ENCODE data around the gene TMPRSS4. TPM values are rescaled to one million over a fixed set of nuclear protein-coding genes. Genes with fewer than 3 reads are reported as not detected.

TMPRSS4 gene
- total RNA-seq, 1 experiment from 2014 or later, result not detected

GRCh38 chr11:118050208-118050891 lies 26.5 kb upstream of the TMPRSS4 start:
- intact Hi-C loops (cut with micrococcal nuclease), result no loop called here
- POLR2A ChIA-PET, result no interaction called here
- no peaks in the 10 kb centered on the region for H3K36me3 Mint-ChIP-seq (ENCODE audit: insufficient read depth, unreplicated experiment)
- CTCF ChIA-PET, result interaction anchor here (0.5 to 4.8 kb wide), 4 partner anchors 207 to 624 kb away, joined by 4 to 38 read pairs (median 4); no protein-coding TSS in a partner anchor
- H3K4me1 Mint-ChIP-seq (ENCODE audit: insufficient read depth, unreplicated experiment), result peaks cover 6% of the 10 kb centered on the region
- TF ChIP-seq CTCF (IDR thresholded peaks at IDR 0.05; ENCODE audit: unreplicated experiment), result no peak
- no peak overlapping the region for H3K27ac Mint-ChIP-seq (ENCODE audit: low read depth, unreplicated experiment)
- BruUV-seq (replicated peaks), result no TSS peak
- peaks cover 32% of the 10 kb centered on the region for H3K27me3 Mint-ChIP-seq (ENCODE audit: insufficient read depth, unreplicated experiment)
- H3K9me3 Mint-ChIP-seq (ENCODE audit: unreplicated experiment), result no peaks in the 10 kb centered on the region
- DNase-seq (ENCODE audit: unreplicated experiment), result no peak
- H3K4me3 Mint-ChIP-seq (ENCODE audit: unreplicated experiment), result no peak overlapping the region

- CTCF ChIA-PET, result interaction anchor here (0.8 to 4.8 kb wide), 3 partner anchors 208 to 244 kb away, joined by 3 to 38 read pairs (median 4); no protein-coding TSS in a partner anchor
- BruUV-seq (replicated peaks), result no TSS peak
- no peak overlapping the region for H3K27ac Mint-ChIP-seq (ENCODE audit: low read depth, unreplicated experiment)
- TF ChIP-seq CTCF (IDR thresholded peaks at IDR 0.05; ENCODE audit: unreplicated experiment), result no peak
- no peak overlapping the region for H3K4me3 Mint-ChIP-seq (ENCODE audit: unreplicated experiment)
- POLR2A ChIA-PET, result no interaction called here
- no peaks in the 10 kb centered on the region for H3K36me3 Mint-ChIP-seq (ENCODE audit: insufficient read depth, unreplicated experiment)
- intact Hi-C loops (cut with micrococcal nuclease), result no loop called here
- H3K4me1 Mint-ChIP-seq (ENCODE audit: insufficient read depth, unreplicated experiment), result no peaks in the 10 kb centered on the region
- H3K27me3 Mint-ChIP-seq (ENCODE audit: insufficient read depth, unreplicated experiment), result peaks cover 30% of the 10 kb centered on the region
- no peaks in the 10 kb centered on the region for H3K9me3 Mint-ChIP-seq (ENCODE audit: unreplicated experiment)
- no peak for DNase-seq (ENCODE audit: unreplicated experiment)
These were observed 25.7 kb upstream of the TMPRSS4 start for GRCh38 chr11:118051136-118051610.

- Mint-ChIP-seq H3K9me3 (ENCODE audit: unreplicated experiment) (no peaks in the 10 kb centered on the region), H3K4me3 (ENCODE audit: unreplicated experiment) (no peak overlapping the region), H3K4me1 (ENCODE audit: insufficient read depth, unreplicated experiment) (no peaks in the 10 kb centered on the region), H3K27me3 (ENCODE audit: insufficient read depth, unreplicated experiment) (peaks cover 30% of the 10 kb centered on the region), H3K27ac (ENCODE audit: low read depth, unreplicated experiment) (no peak overlapping the region), H3K36me3 (ENCODE audit: insufficient read depth, unreplicated experiment) (no peaks in the 10 kb centered on the region)
- intact Hi-C loops (cut with micrococcal nuclease), result no loop called here
- ChIA-PET POLR2A (no interaction called here), CTCF (interaction anchor here (0.6 to 4.8 kb wide), 16 partner anchors 8 to 686 kb away, joined by 3 to 44 read pairs (median 4); partner anchors contain the start of gene FXYD2)
- no TSS peak for BruUV-seq (replicated peaks)
- DNase-seq (ENCODE audit: unreplicated experiment), result no peak
- no peak for TF ChIP-seq CTCF (IDR thresholded peaks at IDR 0.05; ENCODE audit: unreplicated experiment)
These were observed 25.0 kb upstream of the TMPRSS4 start for GRCh38 chr11:118051611-118052461.

All from MCF 10A (cell line).